Stimulated activated CD8-positive, alpha-beta memory T cell treated with anti-CD3 and anti-CD28 coated beads, Interleukin-7, amount 100 ng/mL, for 24 hours (primary cell): ENCODE data around the gene ZNF892.
"Not testable (repeated sequence)": the region's sequence is repeated elsewhere in the genome, so short reads cannot be mapped to it uniquely, and the experiment has no call there.

Experiments
- DNase-seq: peaks from one replicate; pipeline ENCODE4 v3.0.0-alpha.2; 2020; ENCODE audit warnings: low read depth

Gene ZNF892

DNA sequence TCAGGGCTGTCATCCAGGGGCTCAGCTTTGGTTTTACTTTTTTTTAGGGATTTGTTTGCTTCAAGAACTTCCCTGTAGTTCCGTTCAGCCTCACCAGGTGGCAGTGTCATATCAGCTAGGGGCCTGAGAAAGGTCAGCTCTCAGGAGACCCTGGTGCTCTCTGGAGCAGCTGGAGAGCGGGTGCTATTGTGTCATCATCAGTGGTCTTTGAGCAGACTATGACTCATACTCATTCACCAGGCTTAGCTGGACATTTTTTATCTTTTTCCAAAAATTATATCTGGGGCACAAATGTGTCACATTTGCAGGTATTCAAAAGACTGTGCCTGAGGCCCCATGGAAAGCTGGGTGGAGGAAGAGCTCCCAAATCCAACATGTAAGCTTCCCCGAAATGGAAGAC, 24.4 kb downstream of the ZNF892 start:
- DNase-seq, result peak; percentile 9

GRCh38 chr2:95232232-95232631, 24.9 kb downstream of the ZNF892 start:
- no peak for DNase-seq

DNA sequence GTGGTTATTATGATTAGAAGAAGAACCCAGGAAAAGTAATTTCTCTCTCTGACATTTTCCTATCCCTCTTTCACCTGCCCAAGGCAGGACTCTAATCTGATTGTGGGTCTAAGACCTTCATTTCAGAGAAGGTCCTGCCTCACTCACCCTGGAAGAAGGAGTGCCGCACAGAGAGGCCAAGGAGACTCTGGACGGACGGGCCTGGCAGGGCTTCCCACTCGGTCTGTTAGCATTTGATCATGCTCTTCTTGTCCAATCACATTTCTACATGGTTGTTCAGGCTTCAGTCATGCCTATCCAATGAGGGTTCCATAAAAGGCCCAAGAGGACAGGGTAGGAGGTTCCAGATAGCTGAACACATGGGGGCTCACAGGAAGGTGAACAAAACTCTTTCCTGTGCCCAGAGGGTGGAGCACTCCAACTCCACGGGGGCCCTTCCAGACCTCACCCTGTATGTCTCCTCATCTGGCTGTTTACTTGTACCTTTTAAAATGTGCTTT, 27.0 kb downstream of the ZNF892 start:
- no peak for DNase-seq

- DNase-seq, result no peak
These were observed 27.5 kb downstream of the ZNF892 start for GRCh38 chr2:95234816-95235215.

GRCh38 chr2:95238131-95238530, 30.8 kb downstream of the ZNF892 start:
- DNase-seq, result no peak

GRCh38 chr2:95240091-95240490, 32.8 kb downstream of the ZNF892 start:
- no peak for DNase-seq

DNA sequence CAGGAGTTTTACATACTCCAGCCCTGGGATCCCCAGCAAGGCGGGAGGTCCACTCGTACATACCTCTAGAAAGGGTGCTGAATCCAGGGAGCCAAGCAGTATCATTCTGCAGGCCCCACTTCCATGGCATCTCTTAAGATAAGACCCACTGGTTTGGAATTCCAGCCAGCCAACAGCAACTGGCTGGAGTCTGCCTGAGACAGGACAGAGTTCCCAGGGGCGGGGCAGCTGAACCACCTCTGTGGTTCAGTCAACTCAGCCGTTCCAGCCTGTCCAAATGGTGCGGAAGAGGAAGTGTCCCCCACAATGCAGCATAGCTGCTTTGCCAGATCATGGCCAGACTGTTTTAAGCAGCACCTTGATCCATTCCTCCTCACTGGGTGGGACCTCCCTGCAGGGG, 33.2 kb downstream of the ZNF892 start:
- no peak for DNase-seq

- DNase-seq, result not testable (repeated sequence)
These were observed 34.8 kb downstream of the ZNF892 start for GRCh38 chr2:95242084-95242483.
